H1 (cell line): Measurements from ENCODE around the gene VAV2. TPM values are rescaled to one million over a fixed set of nuclear protein-coding genes. Genes with fewer than 3 reads are reported as not detected.

Experiments used
- CTCF ChIA-PET: fragments of 300-600 bp; sonication (Branson Sonifier 250); formaldehyde crosslinking; loops from one replicate; lab custom pipeline; 2021; ENCODE audit not compliant: partially characterized antibody; lab: Charles Lee
- POLR2A ChIA-PET: fragments of 300-600 bp; sonication (Branson Sonifier 250); formaldehyde crosslinking; loops from one replicate; lab custom pipeline; 2021; ENCODE audit warnings: inconsistent platforms; ENCODE audit not compliant: partially characterized antibody; lab: Charles Lee
- DNase-seq, 2 experiments: peaks; one replicate each; pipeline versions ENCODE4 v3.0.0 to v3.0.0-alpha.2; 2010 to 2022; ENCODE audit warnings: low spot score in 2 of 2, low read depth in 1 of 2, mixed read lengths in 1 of 2
- FAIRE-seq: peaks from 2 replicates; lab custom pipeline; 2011; peaks lifted over from hg19 to GRCh38; lab: Jason Lieb, UNC
- H2AFZ ChIP-seq: 2 replicates; pipeline ENCODE4 v1.8.1; 2012; ENCODE audit warnings: low read length, inconsistent platforms
- H2AK5ac ChIP-seq: 2 replicates; pipeline ENCODE4 v1.6.1; 2013; ENCODE audit warnings: low read depth, low read length
- H2BK120ac ChIP-seq: replicated peaks from 2 replicates; pipeline ENCODE3; 2013; ENCODE audit warnings: low read depth, low read length, inconsistent platforms
- H2BK12ac ChIP-seq: 2 replicates; pipeline ENCODE4 v1.6.1; 2013; ENCODE audit warnings: low read depth, low read length
- H2BK15ac ChIP-seq: 2 replicates; pipeline ENCODE4 v1.6.1; 2013; ENCODE audit warnings: low read length
- H2BK20ac ChIP-seq: 2 replicates; pipeline ENCODE4 v1.6.1; 2013; ENCODE audit warnings: low read length
- H2BK5ac ChIP-seq: 2 replicates; pipeline ENCODE4 v1.6.1; 2013; ENCODE audit warnings: low read depth, low read length
- H3K14ac ChIP-seq: 2 replicates; pipeline ENCODE4 v1.6.1; 2013; ENCODE audit warnings: inconsistent platforms; ENCODE audit not compliant: insufficient read length
- H3K18ac ChIP-seq: 2 replicates; pipeline ENCODE4 v1.6.1; 2013; ENCODE audit warnings: low read length; ENCODE audit errors: extremely low read depth
- H3K23ac ChIP-seq: 2 replicates; pipeline ENCODE4 v1.6.1; 2013; ENCODE audit warnings: inconsistent platforms; ENCODE audit not compliant: insufficient read length
- H3K23me2 ChIP-seq: 2 replicates; pipeline ENCODE4 v1.6.1; 2013; ENCODE audit warnings: low read depth, low read length
- H3K27ac ChIP-seq: 2 replicates; pipeline ENCODE4 v1.6.1; 2011; ENCODE audit warnings: low read depth, low read length, inconsistent platforms
- H3K27me3 ChIP-seq, 4 experiments: replicated peaks in 1 of 4; 1 replicate in 1 of 4; 2 replicates in 3 of 4; pipeline versions ENCODE4 v1.6.1 to v1.8.1; 2011 to 2013; ENCODE audit warnings: low read length in 3 of 4, mild to moderate bottlenecking in 3 of 4, inconsistent platforms in 2 of 4, mixed read lengths in 2 of 4, moderate library complexity in 1 of 4; ENCODE audit not compliant: control insufficient read depth in 3 of 4, insufficient read depth in 3 of 4; ENCODE audit errors: extremely low read depth in 1 of 4
- H3K36me3 ChIP-seq, 4 experiments: 2 replicates each; pipeline versions ENCODE4 v1.6.1 to v1.8.1; 2011 to 2013; ENCODE audit warnings: mild to moderate bottlenecking in 4 of 4, low read length in 3 of 4, moderate library complexity in 2 of 4, control low read depth in 1 of 4, inconsistent platforms in 1 of 4; ENCODE audit not compliant: insufficient read depth in 4 of 4, control insufficient read depth in 2 of 4
- H3K4ac ChIP-seq: replicated peaks from 2 replicates; pipeline ENCODE3; 2013; ENCODE audit warnings: low read length, low read depth, mixed read lengths, inconsistent platforms; ENCODE audit not compliant: insufficient read length
- H3K4me1 ChIP-seq, 4 experiments: replicated peaks in 1 of 4; 1 replicate in 1 of 4; 2 replicates in 3 of 4; pipeline versions ENCODE4 v1.6.1 to v1.8.1; 2011 to 2013; ENCODE audit warnings: low read length in 3 of 4, inconsistent platforms in 2 of 4, mixed read lengths in 1 of 4; ENCODE audit not compliant: insufficient read depth in 4 of 4, control insufficient read depth in 3 of 4
- H3K4me2 ChIP-seq, 2 experiments: 2 replicates each; pipeline versions ENCODE4 v1.6.1 to v1.8.1; 2011 to 2013; ENCODE audit warnings: low read depth in 2 of 2, low read length in 2 of 2, control low read depth in 1 of 2, inconsistent platforms in 1 of 2, mild to moderate bottlenecking in 1 of 2; ENCODE audit not compliant: insufficient read depth in 1 of 2
- H3K4me3 ChIP-seq, 4 experiments: fragments of 200-600, 300-600 bp in 1 of 4; sonication (generic), shearing (Covaris generic), sonication (Bioruptor Twin) in 1 of 4; 2 replicates each; pipeline versions ENCODE4 v1.5.1 to v1.8.1; 2011 to 2016; ENCODE audit warnings: low read length in 4 of 4, low read depth in 3 of 4, control low read depth in 2 of 4, inconsistent platforms in 2 of 4, mild to moderate bottlenecking in 2 of 4, mixed read lengths in 1 of 4, moderate library complexity in 1 of 4; ENCODE audit not compliant: insufficient read depth in 2 of 4; ENCODE audit errors: extremely low read depth in 1 of 4
- H3K56ac ChIP-seq: replicated peaks from 2 replicates; pipeline ENCODE3; 2013; ENCODE audit warnings: low read depth, mild to moderate bottlenecking, mixed read lengths, low read length, inconsistent platforms; ENCODE audit not compliant: insufficient read length
- H3K79me1 ChIP-seq: 2 replicates; pipeline ENCODE4 v1.6.1; 2013; ENCODE audit warnings: low read depth, low read length, control low read depth
- H3K79me2 ChIP-seq, 2 experiments: 2 replicates each; pipeline versions ENCODE4 v1.6.1 to v1.8.1; 2012 to 2013; ENCODE audit warnings: low read length in 2 of 2, mild to moderate bottlenecking in 2 of 2, inconsistent platforms in 1 of 2; ENCODE audit not compliant: insufficient read depth in 2 of 2, control insufficient read depth in 1 of 2
- H3K9ac ChIP-seq, 4 experiments: replicated peaks in 1 of 4; 1 replicate in 1 of 4; 2 replicates in 3 of 4; pipeline versions ENCODE4 v1.6.1 to v1.8.1; 2011 to 2013; ENCODE audit warnings: low read depth in 3 of 4, low read length in 3 of 4, control low read depth in 2 of 4, mild to moderate bottlenecking in 2 of 4, moderate library complexity in 2 of 4, inconsistent platforms in 1 of 4; ENCODE audit errors: extremely low read depth in 1 of 4
- H3K9me3 ChIP-seq, 2 experiments: 2 replicates each; pipeline versions ENCODE4 v1.6.1 to v1.8.1; 2012 to 2013; ENCODE audit warnings: mild to moderate bottlenecking in 2 of 2, moderate library complexity in 2 of 2, control low read depth in 1 of 2, inconsistent platforms in 1 of 2, low read depth in 1 of 2, low read length in 1 of 2, mixed read lengths in 1 of 2; ENCODE audit not compliant: insufficient read depth in 2 of 2
- H4K20me1 ChIP-seq, 2 experiments: replicated peaks in 1 of 2; 2 replicates each; pipeline versions ENCODE3 to v1.8.1; 2011 to 2013; ENCODE audit warnings: inconsistent platforms in 2 of 2, low read length in 2 of 2, mild to moderate bottlenecking in 1 of 2; ENCODE audit not compliant: insufficient read depth in 2 of 2, control insufficient read depth in 1 of 2
- H4K5ac ChIP-seq: 2 replicates; pipeline ENCODE4 v1.6.1; 2013; ENCODE audit warnings: low read length, low read depth, mixed read lengths, inconsistent platforms; ENCODE audit not compliant: insufficient read length
- H4K8ac ChIP-seq: 2 replicates; pipeline ENCODE4 v1.8.0; 2013; ENCODE audit warnings: mild to moderate bottlenecking, moderate library complexity, low read length, inconsistent platforms; ENCODE audit not compliant: insufficient read depth; ENCODE audit errors: extremely low read depth
- H4K91ac ChIP-seq: replicated peaks from 2 replicates; pipeline ENCODE3; 2013; ENCODE audit warnings: low read length, mixed read lengths, inconsistent platforms; ENCODE audit not compliant: insufficient read length
- EP300 ChIP-seq, 2 experiments: IDR thresholded peaks; 1 replicate in 1 of 2; 2 replicates in 1 of 2; pipeline ENCODE4 v1.6.1; 2011 to 2012; ENCODE audit warnings: low read depth in 2 of 2, low read length in 2 of 2, mild to moderate bottlenecking in 2 of 2, borderline replicate concordance in 1 of 2, inconsistent platforms in 1 of 2, moderate library complexity in 1 of 2
- EZH2 ChIP-seq: fragments of 200-600 bp; sonication (generic); IDR thresholded peaks from 2 replicates; pipeline ENCODE4 v1.7.1; 2012; ENCODE audit warnings: low read depth, mild to moderate bottlenecking, moderate library complexity, low read length, inconsistent platforms; ENCODE audit not compliant: severe bottlenecking
- HDAC6 ChIP-seq: IDR thresholded peaks from one replicate; pipeline ENCODE4 v1.7.1; 2012; ENCODE audit warnings: low read depth, mild to moderate bottlenecking, inconsistent platforms, low read length, moderate library complexity
- KDM1A ChIP-seq: fragments of 200-600, 300-600 bp; sonication (generic); IDR thresholded peaks from 2 replicates; pipeline ENCODE4 v1.7.1; 2016; ENCODE audit warnings: mild to moderate bottlenecking, low read length, borderline replicate concordance
- KDM5A ChIP-seq: fragments of 200-600 bp; IDR thresholded peaks from 2 replicates; pipeline ENCODE4 v1.7.1; 2012; ENCODE audit warnings: mild to moderate bottlenecking, low read length, inconsistent platforms, mixed read lengths
- POLR2A ChIP-seq, 2 experiments: IDR thresholded peaks; 1 replicate in 1 of 2; 2 replicates in 1 of 2; pipeline ENCODE4 v1.6.1; 2011; ENCODE audit warnings: low read depth in 2 of 2, low read length in 2 of 2, mild to moderate bottlenecking in 2 of 2; ENCODE audit errors: control extremely low read depth in 1 of 2
- POLR2AphosphoS5 ChIP-seq: IDR thresholded peaks from 2 replicates; pipeline ENCODE4 v1.6.1; 2011; ENCODE audit warnings: low read depth, low read length
- RAD21 ChIP-seq, 2 experiments: IDR thresholded peaks in 1 of 2; conservative IDR thresholded peaks in 1 of 2; 2 replicates each; pipeline ENCODE4 v1.6.1; 2011; ENCODE audit warnings: low read depth in 2 of 2, low read length in 2 of 2, improper control_type of control experiment in 1 of 2, inconsistent platforms in 1 of 2, mild to moderate bottlenecking in 1 of 2, moderate library complexity in 1 of 2
- SAP30 ChIP-seq: fragments of 300-600 bp; sonication (generic); IDR thresholded peaks from 2 replicates; pipeline ENCODE4 v1.7.1; 2012; ENCODE audit warnings: low read length, moderate library complexity, mild to moderate bottlenecking, inconsistent platforms; ENCODE audit not compliant: insufficient read depth, insufficient replicate concordance
- SIX5 ChIP-seq: IDR thresholded peaks from 2 replicates; pipeline ENCODE4 v1.6.1; 2011; ENCODE audit warnings: mild to moderate bottlenecking, low read depth, low read length
- SRF ChIP-seq: IDR thresholded peaks from 2 replicates; pipeline ENCODE4 v1.6.1; 2011; ENCODE audit warnings: mild to moderate bottlenecking, low read depth, low read length, moderate library complexity
- TBP ChIP-seq: IDR thresholded peaks from 2 replicates; pipeline ENCODE4 v1.6.1; 2011; ENCODE audit warnings: low read depth, low read length, improper control_type of control experiment
- TCF12 ChIP-seq: IDR thresholded peaks from 2 replicates; pipeline ENCODE4 v1.6.1; 2011; ENCODE audit warnings: low read depth, mild to moderate bottlenecking, low read length
- WGBS, 2 experiments: shearing (Covaris generic) in 1 of 2; methylation state at CpG; one replicate each; pipeline versions ENCODE4 v1.1.6 to v1.1.7; 2013 to 2015; ENCODE audit warnings: low lambda C conversion rate in 2 of 2, mixed read lengths in 2 of 2, inconsistent platforms in 1 of 2, low coverage in 1 of 2, missing lambda C conversion rate in 1 of 2; ENCODE audit not compliant: insufficient replicate concordance in 2 of 2, insufficient coverage in 1 of 2, insufficient read length in 1 of 2; ENCODE audit errors: extremely low coverage in 1 of 2, missing lambda C conversion rate in 1 of 2; 5-methylcytosine and 5-hydroxymethylcytosine counted together
- polyA plus RNA-seq, 7 experiments: library from polyadenylated mRNA; depleted of rRNA in 3 of 7; stranded (reverse) in 5 of 7; unstranded in 2 of 7; fragments of >200 nt in 5 of 7; fragments of 200-250 nt in 2 of 7; gene quantifications; 1 replicate in 5 of 7; 2 replicates in 1 of 7; 4 replicates in 1 of 7; pipeline versions ENCODE4 v1.2.1 to v1.2.3, GENCODE V29; 2011 to 2013; ENCODE audit warnings: missing spikeins in 2 of 7, mixed read lengths in 2 of 7
- total RNA-seq: library from RNA; stranded (reverse); fragmentation: NEBNext Ultra II Directional; extraction: Animal tissue kit (Norgen Biotek cat#: 25700); gene quantifications from 2 replicates; pipeline ENCODE4 v1.2.1, GENCODE V29; 2021

Gene VAV2
- total and polyA plus RNA-seq, 2 of the 8 experiments (the other 6 are each of a cell fraction or from before 2014, with no cell fraction given), result 13.6 to 37.6 TPM

GRCh38 chr9:133713960-133714495 lies 278.1 kb downstream of the VAV2 start:
- Histone ChIP-seq H2AFZ (no peak overlapping the region), H3K9ac (no peak overlapping the region; a peak in 1 of 7 replicates), H2BK120ac (no peak overlapping the region), H3K4me3 (no peak overlapping the region), H3K23ac (no peak overlapping the region), H2AK5ac (no peak overlapping the region), H3K27me3 (no peaks in the 10 kb centered on the region), H3K4me1 (peaks cover 0 to 9% (median 3%) of the 10 kb centered on the region in 4 experiments; a peak in 3 of 7 replicates), H3K27ac (no peak overlapping the region; the same call in 1 of the 2 replicates), H3K18ac (no peak overlapping the region), H3K23me2 (no peaks in the 10 kb centered on the region), H3K4me2 (no peak overlapping the region), H4K91ac (no peak overlapping the region), H2BK15ac (no peak overlapping the region), H2BK5ac (no peak overlapping the region), H4K8ac (peak overlapping the region; percentile 53; the same call in 1 of the 2 replicates), H3K9me3 (no peaks in the 10 kb centered on the region), H2BK20ac (no peak overlapping the region), H3K56ac (no peak overlapping the region), H3K36me3 (no peaks in the 10 kb centered on the region), H3K14ac (no peak overlapping the region), H4K20me1 (peaks cover 0 to 4% of the 10 kb centered on the region in 2 experiments), H3K4ac (no peak overlapping the region), H3K79me1 (no peaks in the 10 kb centered on the region), H2BK12ac (peak overlapping the region; percentile 39; the same call in 1 of the 2 replicates), H4K5ac (no peak overlapping the region), H3K79me2 (no peaks in the 10 kb centered on the region)
- WGBS, 2 experiments, result 81% methylated on average over 18 of the region's 18 CpGs; no CpG with 5 or more reads in 1 of the 2 experiments
- ChIA-PET CTCF (interaction anchor here (0.9 to 4.7 kb wide), 21 partner anchors 11 to 307 kb away, joined by 3 to 39 read pairs (median 5); partner anchors contain the start of genes ADAMTSL2 and DBH), POLR2A (interaction anchor here (1.2 kb wide), 1 partner anchor 119 kb away, joined by 3 read pairs; no protein-coding TSS in a partner anchor)
- FAIRE-seq, result no peak
- no peak for DNase-seq
- TF ChIP-seq KDM1A, result no peak
- no peak for TF ChIP-seq EZH2
- no peak for TF ChIP-seq EP300 (IDR thresholded peaks at IDR 0.05; ENCODE audit: borderline replicate concordance in 1 of 2, low read depth in 2 of 2, low read length in 2 of 2)
- TF ChIP-seq POLR2A (IDR thresholded peaks at IDR 0.05; ENCODE audit: control extremely low read depth in 1 of 2, low read depth in 2 of 2, low read length in 2 of 2), result no peak
- no peak for TF ChIP-seq TCF12
- TF ChIP-seq POLR2AphosphoS5, result no peak
- no peak for TF ChIP-seq SIX5
- no peak for TF ChIP-seq KDM5A
- no peak for TF ChIP-seq SRF
- no peak for TF ChIP-seq RAD21 (IDR thresholded peaks at IDR 0.05 in 1 of 2, conservative IDR thresholded peaks at IDR 0.05 in 1 of 2; ENCODE audit: low read depth in 2 of 2, low read length in 2 of 2)
- no peak for TF ChIP-seq SAP30
- TF ChIP-seq TBP, result no peak
- TF ChIP-seq HDAC6, result no peak
